Brain microvascular endothelial cell (primary cell): Measurements from ENCODE around the gene KIAA1217.

ENCODE experiments used
- DNase-seq: peaks from one replicate; pipeline ENCODE4 v3.0.0-alpha.2; 2020
- H3K27ac ChIP-seq: fragments of 250-450 bp; sonication (Bioruptor Pico); 2 replicates; pipeline ENCODE4 v1.5.1; 2020; ENCODE audit warnings: mild to moderate bottlenecking, moderate library complexity
- H3K27me3 ChIP-seq: fragments of 250-450 bp; sonication (Bioruptor Pico); replicated peaks from 2 replicates; pipeline ENCODE4 v1.5.1; 2020; ENCODE audit warnings: mild to moderate bottlenecking
- H3K36me3 ChIP-seq: fragments of 250-450 bp; sonication (Bioruptor Pico); replicated peaks from 2 replicates; pipeline ENCODE4 v1.5.1; 2020; ENCODE audit warnings: mild to moderate bottlenecking
- H3K4me3 ChIP-seq: 2 replicates; pipeline ENCODE4 v1.5.1; 2011; ENCODE audit warnings: low read depth, mild to moderate bottlenecking, control low read depth, low read length, moderate library complexity
- CTCF ChIP-seq: IDR thresholded peaks from 2 replicates; pipeline ENCODE4 v1.5.1; 2011; ENCODE audit warnings: low read depth, mild to moderate bottlenecking, moderate library complexity, low read length, control low read depth, inconsistent platforms; ENCODE audit errors: missing control alignments
- in situ Hi-C: cut with HindIII; loops from 2 replicates; pipeline ENCODE4 v1.10.0; 2017; ENCODE audit warnings: low sequenced_read_pairs, low pct_ligation_motif_present

The KIAA1217 gene

GRCh38 chr10:24277277-24277676 lies 68.3 kb downstream of the KIAA1217 start:
- no peaks in the 10 kb centered on the region for H3K36me3 ChIP-seq
- H3K4me3 ChIP-seq = no peak overlapping the region
- no peak for TF ChIP-seq CTCF
- in situ Hi-C loops = no loop called here
- no peak overlapping the region for H3K27ac ChIP-seq
- no peaks in the 10 kb centered on the region for H3K27me3 ChIP-seq
- no peak for DNase-seq

- no peaks in the 10 kb centered on the region for H3K27me3 ChIP-seq
- no peak for TF ChIP-seq CTCF
- no peak for DNase-seq
- no peak overlapping the region for H3K4me3 ChIP-seq
- in situ Hi-C loops = no loop called here
- no peaks in the 10 kb centered on the region for H3K36me3 ChIP-seq
- no peak overlapping the region for H3K27ac ChIP-seq
These were observed 68.8 kb downstream of the KIAA1217 start for GRCh38 chr10:24277771-24278170.

GRCh38 chr10:24278176-24278889 lies 69.4 kb downstream of the KIAA1217 start:
- H3K36me3 ChIP-seq = no peaks in the 10 kb centered on the region
- no peak for TF ChIP-seq CTCF
- in situ Hi-C loops = no loop called here
- H3K27ac ChIP-seq = no peak overlapping the region
- DNase-seq = no peak
- no peak overlapping the region for H3K4me3 ChIP-seq
- H3K27me3 ChIP-seq = no peaks in the 10 kb centered on the region

- Histone ChIP-seq H3K4me3 (no peak overlapping the region), H3K36me3 (no peaks in the 10 kb centered on the region), H3K27me3 (no peaks in the 10 kb centered on the region), H3K27ac (no peak overlapping the region)
- no peak for TF ChIP-seq CTCF
- in situ Hi-C loops = no loop called here
- DNase-seq = no peak
These were observed 70.2 kb downstream of the KIAA1217 start for GRCh38 chr10:24279166-24279565.

- Histone ChIP-seq H3K27ac (no peak overlapping the region), H3K27me3 (no peaks in the 10 kb centered on the region), H3K36me3 (no peaks in the 10 kb centered on the region), H3K4me3 (no peak overlapping the region)
- in situ Hi-C loops = no loop called here
- TF ChIP-seq CTCF = no peak
- no peak for DNase-seq
These were observed 78.7 kb downstream of the KIAA1217 start for GRCh38 chr10:24287559-24288195.

GRCh38 chr10:24288581-24288980 lies 79.6 kb downstream of the KIAA1217 start:
- no peak overlapping the region for H3K4me3 ChIP-seq
- no peaks in the 10 kb centered on the region for H3K36me3 ChIP-seq
- TF ChIP-seq CTCF = no peak
- in situ Hi-C loops = no loop called here
- no peak overlapping the region for H3K27ac ChIP-seq
- no peak for DNase-seq
- no peaks in the 10 kb centered on the region for H3K27me3 ChIP-seq
